ENCODE data around the gene BRAT1. TPM values are rescaled to one million over a fixed set of nuclear protein-coding genes. Genes with fewer than 3 reads are reported as not detected.

BRAT1 gene
- total and polyA plus RNA-seq, 2 donors (not counting 1 experiment from before 2014, with no cell fraction given) = 36.8 to 68.3 TPM

- Mint-ChIP-seq H3K27ac (no peak overlapping the region), H3K4me1 (peaks cover 9% of the 10 kb centered on the region), H3K27me3 (peaks cover 13% of the 10 kb centered on the region), H3K9me3 (ENCODE audit: insufficient read depth) (no peaks in the 10 kb centered on the region), H3K4me3 (no peak overlapping the region)
- H3K27me3 ChIP-seq (replicated peaks in 1 of 4; ENCODE audit: control extremely low read depth in 1 of 4, control insufficient read depth in 3 of 4, insufficient read depth in 4 of 4, low read length in 3 of 4) = peaks cover 0 to 24% (median 10%) of the 10 kb centered on the region in 4 experiments
- no peak overlapping the region for H3K27ac ChIP-seq (ENCODE audit: low read length in 2 of 2)
- no peak for DNase-seq
- H3K9me3 ChIP-seq (ENCODE audit: control extremely low read depth in 1 of 3, control insufficient read depth in 2 of 3, insufficient read depth in 1 of 3, low read length in 2 of 3) = peaks cover 0 to 10% (median 0%) of the 10 kb centered on the region in 3 donors
- intact Hi-C loops (cut with micrococcal nuclease) = no loop called here
- peaks cover 9 to 11% of the 10 kb centered on the region in 2 donors for H3K4me1 ChIP-seq (ENCODE audit: control insufficient read depth in 2 of 2, insufficient read depth in 2 of 2, low read length in 2 of 2)
- TF ChIP-seq CTCF (IDR thresholded peaks at IDR 0.05) (no peak), EZH2 (IDR thresholded peaks at IDR 0.05; ENCODE audit: borderline replicate concordance, insufficient read depth, low read depth, low read length, poor library complexity, severe bottlenecking) (no peak)
- ChIA-PET POLR2A (interaction anchor here (0.7 to 1.0 kb wide), 2 partner anchors 109 to 214 kb away, joined by 3 to 6 read pairs; no protein-coding TSS in a partner anchor), CTCF (interaction anchor here (1.1 to 1.9 kb wide), 3 partner anchors 31 to 219 kb away, joined by 3 to 8 read pairs (median 4); no protein-coding TSS in a partner anchor)
- no peak overlapping the region for H3K9ac ChIP-seq (ENCODE audit: low read length)
- no peak for ATAC-seq (ENCODE audit: low read depth)
- no peak overlapping the region for H2AFZ ChIP-seq (ENCODE audit: insufficient read depth, low read depth, low read length, poor library complexity, severe bottlenecking)
- H3K79me2 ChIP-seq (ENCODE audit: control insufficient read depth, insufficient read depth, low read length) = no peaks in the 10 kb centered on the region
- H3K4me2 ChIP-seq (replicated peaks; ENCODE audit: low read depth, low read length, poor library complexity, severe bottlenecking) = no peak overlapping the region
- no peak overlapping the region for H3K4me3 ChIP-seq (ENCODE audit: control extremely low read depth in 1 of 5, extremely low read depth in 1 of 5, insufficient read depth in 1 of 5, low read depth in 2 of 5, low read length in 4 of 5)
- no peaks in the 10 kb centered on the region for H3K36me3 ChIP-seq (replicated peaks in 1 of 2; ENCODE audit: control extremely low read depth in 1 of 2, control insufficient read depth in 1 of 2, extremely low read depth in 1 of 2, insufficient read depth in 2 of 2, low read length in 1 of 2)
- H4K20me1 ChIP-seq (ENCODE audit: control insufficient read depth, insufficient read depth, low read length, poor library complexity, severe bottlenecking) = no peaks in the 10 kb centered on the region
- WGBS (ENCODE audit: insufficient coverage) = 97% methylated on average over 24 of the region's 27 CpGs
Observed at GRCh38 chr7:2499719-2500430, 55.4 kb downstream of the BRAT1 start.

GRCh38 chr7:2499181-2499580, 56.1 kb downstream of the BRAT1 start:
- DNase-seq (no peak), ATAC-seq (ENCODE audit: low read depth) (no peak)
- Histone ChIP-seq H3K9ac (ENCODE audit: low read length) (no peak overlapping the region), H3K79me2 (ENCODE audit: control insufficient read depth, insufficient read depth, low read length) (no peaks in the 10 kb centered on the region), H3K4me1 (ENCODE audit: control insufficient read depth in 2 of 2, insufficient read depth in 2 of 2, low read length in 2 of 2) (peaks cover 9 to 18% of the 10 kb centered on the region in 2 donors), H3K4me3 (ENCODE audit: control extremely low read depth in 1 of 5, extremely low read depth in 1 of 5, insufficient read depth in 1 of 5, low read depth in 2 of 5, low read length in 4 of 5) (no peak overlapping the region), H4K20me1 (ENCODE audit: control insufficient read depth, insufficient read depth, low read length, poor library complexity, severe bottlenecking) (no peaks in the 10 kb centered on the region), H3K36me3 (replicated peaks in 1 of 2; ENCODE audit: control extremely low read depth in 1 of 2, control insufficient read depth in 1 of 2, extremely low read depth in 1 of 2, insufficient read depth in 2 of 2, low read length in 1 of 2) (no peaks in the 10 kb centered on the region), H3K27ac (ENCODE audit: low read length in 2 of 2) (no peak overlapping the region), H2AFZ (ENCODE audit: insufficient read depth, low read depth, low read length, poor library complexity, severe bottlenecking) (no peak overlapping the region), H3K4me2 (replicated peaks; ENCODE audit: low read depth, low read length, poor library complexity, severe bottlenecking) (no peak overlapping the region), H3K9me3 (ENCODE audit: control extremely low read depth in 1 of 3, control insufficient read depth in 2 of 3, insufficient read depth in 1 of 3, low read length in 2 of 3) (peaks cover 0 to 10% (median 0%) of the 10 kb centered on the region in 3 donors), H3K27me3 (replicated peaks in 1 of 4; ENCODE audit: control extremely low read depth in 1 of 4, control insufficient read depth in 3 of 4, insufficient read depth in 4 of 4, low read length in 3 of 4) (peaks cover 0 to 29% (median 10%) of the 10 kb centered on the region in 4 experiments)
- Mint-ChIP-seq H3K4me3 (no peak overlapping the region), H3K9me3 (ENCODE audit: insufficient read depth) (no peaks in the 10 kb centered on the region), H3K27me3 (peaks cover 15% of the 10 kb centered on the region), H3K4me1 (peaks cover 9% of the 10 kb centered on the region), H3K27ac (no peak overlapping the region)
- ChIA-PET POLR2A (interaction anchor here (1.0 kb wide), 1 partner anchor 110 kb away, joined by 3 read pairs; no protein-coding TSS in a partner anchor), CTCF (interaction anchor here (1.2 to 1.9 kb wide), 2 partner anchors 30 to 48 kb away, joined by 4 to 8 read pairs; no protein-coding TSS in a partner anchor)
- WGBS (ENCODE audit: insufficient coverage) = 92% methylated on average over 7 of the region's 7 CpGs
- TF ChIP-seq EZH2 (IDR thresholded peaks at IDR 0.05; ENCODE audit: borderline replicate concordance, insufficient read depth, low read depth, low read length, poor library complexity, severe bottlenecking) = no peak
- intact Hi-C loops (cut with micrococcal nuclease) = no loop called here

Data from B cell (primary cell).